GM21381 (cell line): ENCODE measurements around the gene CERS6.

Experiments used
- ATAC-seq: cut with Tn5 transposase; IDR thresholded peaks from one replicate; pipeline ENCODE4 v1.9.1; 2021; ENCODE audit warnings: mild to moderate bottlenecking, moderate library complexity; ENCODE audit not compliant: unreplicated experiment

Gene CERS6

DNA sequence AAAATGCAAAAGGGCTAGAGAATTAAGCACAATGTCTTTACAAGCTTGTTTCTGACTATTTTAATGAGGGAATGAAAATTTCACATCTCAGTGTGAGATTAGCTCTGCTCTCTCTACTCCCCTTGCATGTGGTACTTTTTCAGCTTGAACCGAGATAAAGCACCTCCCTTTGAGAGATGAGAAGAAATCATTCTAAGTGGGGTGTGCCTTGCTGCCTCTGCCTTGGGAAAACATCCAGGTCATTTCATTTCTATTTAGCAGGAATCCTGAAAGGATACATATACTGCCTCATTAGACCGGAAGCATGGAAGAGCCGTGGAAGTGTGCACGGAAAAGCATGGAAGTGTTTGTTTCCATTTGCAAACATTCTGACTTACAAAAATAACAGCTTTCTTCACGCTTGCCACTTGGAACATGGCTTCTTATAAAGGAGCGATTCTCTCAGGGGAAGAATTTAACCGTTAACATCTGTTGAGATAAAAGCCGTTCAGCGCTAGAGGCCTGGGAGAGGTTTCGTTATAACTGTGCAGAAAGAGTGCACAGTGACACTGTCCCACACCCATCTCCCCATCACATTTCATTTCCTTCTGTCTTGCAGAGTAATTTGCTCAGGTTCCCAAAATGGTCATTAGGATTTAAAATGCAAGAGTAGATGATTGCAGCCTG lies 363.1 kb downstream of the CERS6 start:
- ATAC-seq = no peak

DNA sequence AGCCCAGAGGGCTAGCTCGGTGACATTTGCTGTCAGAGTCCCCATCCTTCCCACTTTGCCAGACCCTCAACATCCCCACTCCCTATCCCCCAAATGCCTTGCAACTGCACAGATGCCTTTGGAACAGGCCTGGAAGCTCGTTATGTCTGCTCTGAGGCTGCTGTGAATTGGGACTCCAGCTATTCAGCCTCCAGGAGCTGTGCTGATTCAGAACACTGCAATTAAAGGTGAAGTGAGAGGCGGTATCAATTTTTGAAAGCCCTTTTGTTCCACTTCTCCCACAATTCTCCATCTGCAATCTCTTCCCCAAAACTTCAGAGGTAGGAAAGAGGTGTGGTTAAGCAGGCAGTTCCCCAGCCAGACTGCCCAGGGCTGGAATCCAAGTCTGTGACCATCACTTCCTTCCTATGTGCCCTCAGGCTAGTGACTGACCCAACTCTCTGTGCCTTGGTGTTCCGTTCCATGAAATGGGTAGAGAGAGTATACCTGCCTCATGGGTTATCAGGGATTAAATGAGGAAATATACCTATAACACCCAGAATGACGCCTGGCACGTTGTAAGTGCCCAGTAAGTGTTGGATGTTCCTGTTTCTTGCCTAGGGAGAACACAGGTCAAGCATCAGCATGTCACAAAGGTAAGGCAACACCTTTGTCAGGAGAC lies 363.9 kb downstream of the CERS6 start:
- no peak for ATAC-seq

DNA sequence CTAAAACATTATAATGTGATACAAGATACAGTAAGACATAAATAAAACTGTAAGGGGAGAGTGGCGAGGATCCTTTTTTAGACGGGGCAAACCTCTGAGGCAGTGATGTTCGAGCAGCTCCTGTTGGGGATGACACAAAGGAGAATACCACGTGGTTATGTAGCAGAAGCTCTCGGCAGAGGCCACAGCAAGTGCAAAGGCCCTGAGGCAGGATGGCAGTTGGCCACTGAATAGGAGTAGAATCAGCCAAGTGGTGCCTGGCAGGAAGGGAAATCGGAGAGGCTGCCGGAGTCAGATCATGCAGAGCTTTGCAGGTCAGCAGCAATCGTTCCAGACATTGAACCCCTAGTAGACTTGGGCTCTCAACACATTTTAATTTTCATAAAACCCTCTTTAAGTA lies 365.5 kb downstream of the CERS6 start:
- ATAC-seq = no peak

DNA sequence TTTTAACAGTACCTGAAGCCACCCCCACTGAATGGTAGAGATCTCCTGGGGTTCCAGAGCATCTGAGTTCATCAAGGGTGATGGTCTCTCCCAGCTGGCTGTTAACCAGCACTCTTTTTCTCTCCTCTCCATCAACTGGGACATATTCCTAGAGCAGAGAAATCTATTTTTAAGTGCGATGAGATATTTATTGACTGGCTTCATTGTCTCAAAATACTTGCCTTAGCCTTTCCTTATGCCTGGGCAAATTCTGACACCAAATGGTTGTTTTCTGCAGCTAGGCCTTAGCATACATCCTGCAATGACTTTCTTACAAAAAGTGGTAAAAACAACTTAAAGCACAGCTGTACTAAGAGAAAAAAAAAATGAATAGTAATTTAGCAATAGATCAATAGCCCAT lies 365.9 kb downstream of the CERS6 start:
- ATAC-seq = no peak
